Natural killer cell treated with Interleukin-12 subunit alpha and Interleukin-12 subunit beta and Interleukin-15 and Interleukin-18, amount 100 ng/mL, for 72 hours (primary cell): ENCODE results near the gene GLRA3. TPM values are rescaled to one million over a fixed set of nuclear protein-coding genes. Genes with fewer than 3 reads are reported as not detected.
"Not testable (repeated sequence)": the region's sequence is repeated elsewhere in the genome, so short reads cannot be mapped to it uniquely, and the experiment has no call there.

ENCODE experiments used
- ATAC-seq, 2 donors: fragments of 150-1000 bp; cut with Tn5 transposase in 1 of 2; sonication (Bioruptor Pico), chemical (Tn5 transposase) in 1 of 2; 2 replicates each; pipeline ENCODE4 v1.10.0; 2021
- DNase-seq: peaks from one replicate; pipeline ENCODE4 v3.0.0; 2022; ENCODE audit warnings: low spot score
- H3K27ac Mint-ChIP-seq, 2 donors: 1 replicate in 1 of 2; 2 replicates in 1 of 2; pipeline ENCODE4 v1.8.0; 2022; ENCODE audit warnings: mixed read lengths in 2 of 2, mild to moderate bottlenecking in 1 of 2, moderate library complexity in 1 of 2
- H3K27me3 Mint-ChIP-seq, 2 donors: 1 replicate in 1 of 2; 2 replicates in 1 of 2; pipeline ENCODE4 v1.8.0; 2022; ENCODE audit warnings: mixed read lengths in 2 of 2
- H3K36me3 Mint-ChIP-seq: one replicate; pipeline ENCODE4 v1.8.0; 2022; ENCODE audit warnings: mixed read lengths
- H3K4me1 Mint-ChIP-seq, 2 donors: 1 replicate in 1 of 2; 2 replicates in 1 of 2; pipeline ENCODE4 v1.8.0; 2022; ENCODE audit warnings: low read depth in 2 of 2, mixed read lengths in 2 of 2, mild to moderate bottlenecking in 1 of 2
- H3K4me3 Mint-ChIP-seq: one replicate; pipeline ENCODE4 v1.8.0; 2022; ENCODE audit warnings: mixed read lengths
- H3K9me3 Mint-ChIP-seq: 2 replicates; pipeline ENCODE4 v1.8.0; 2022; ENCODE audit warnings: mixed read lengths
- total RNA-seq, 2 donors: library from RNA; stranded (reverse); gene quantifications; one replicate each; pipeline ENCODE4 v1.2.3, GENCODE V29; 2022

The GLRA3 gene
- total RNA-seq, 2 donors from 2014 or later: not detected

- not testable (repeated sequence) for H3K36me3 Mint-ChIP-seq, H3K9me3 Mint-ChIP-seq, DNase-seq, H3K4me1 Mint-ChIP-seq, ATAC-seq, H3K4me3 Mint-ChIP-seq, H3K27me3 Mint-ChIP-seq, H3K27ac Mint-ChIP-seq
Measured at GRCh38 chr4:174778274-174778986, 50.6 kb downstream of the GLRA3 start.

- no peak overlapping the region for H3K27ac Mint-ChIP-seq
- ATAC-seq (no peak), DNase-seq (no peak)
- no peak overlapping the region for H3K4me3 Mint-ChIP-seq
- H3K4me1 Mint-ChIP-seq: no peaks in the 10 kb centered on the region
- no peaks in the 10 kb centered on the region for H3K36me3 Mint-ChIP-seq
- H3K27me3 Mint-ChIP-seq: no peaks in the 10 kb centered on the region
- peaks cover 11% of the 10 kb centered on the region for H3K9me3 Mint-ChIP-seq
Measured at GRCh38 chr4:174775366-174775765, 53.7 kb downstream of the GLRA3 start.

GRCh38 chr4:174764105-174764729, 64.8 kb downstream of the GLRA3 start:
- DNase-seq: no peak
- no peak for ATAC-seq

GRCh38 chr4:174763454-174764104, 65.5 kb downstream of the GLRA3 start:
- DNase-seq (no peak), ATAC-seq (no peak)
- no peaks in the 10 kb centered on the region for H3K27me3 Mint-ChIP-seq
- H3K4me1 Mint-ChIP-seq: no peaks in the 10 kb centered on the region
- no peak overlapping the region for H3K27ac Mint-ChIP-seq
- H3K4me3 Mint-ChIP-seq: no peak overlapping the region
- no peaks in the 10 kb centered on the region for H3K36me3 Mint-ChIP-seq
- H3K9me3 Mint-ChIP-seq: peaks cover 4% of the 10 kb centered on the region

More at GRCh38 chr4:174764105-174764729, 64.8 kb downstream of the GLRA3 start:
- no peaks in the 10 kb centered on the region for H3K27me3 Mint-ChIP-seq
- no peak overlapping the region for H3K27ac Mint-ChIP-seq
- H3K4me3 Mint-ChIP-seq: no peak overlapping the region
- H3K4me1 Mint-ChIP-seq: no peaks in the 10 kb centered on the region
- no peaks in the 10 kb centered on the region for H3K36me3 Mint-ChIP-seq
- H3K9me3 Mint-ChIP-seq: peaks cover 4% of the 10 kb centered on the region

GRCh38 chr4:174761451-174761850, 67.6 kb downstream of the GLRA3 start:
- no peaks in the 10 kb centered on the region for H3K4me1 Mint-ChIP-seq
- no peak for DNase-seq
- no peaks in the 10 kb centered on the region for H3K9me3 Mint-ChIP-seq
- H3K36me3 Mint-ChIP-seq: no peaks in the 10 kb centered on the region
- no peak overlapping the region for H3K4me3 Mint-ChIP-seq
- no peaks in the 10 kb centered on the region for H3K27me3 Mint-ChIP-seq
- H3K27ac Mint-ChIP-seq: no peak overlapping the region
- ATAC-seq: no peak

GRCh38 chr4:174757736-174758135, 71.3 kb downstream of the GLRA3 start:
- Mint-ChIP-seq H3K27me3 (no peaks in the 10 kb centered on the region), H3K9me3 (no peaks in the 10 kb centered on the region), H3K27ac (no peak overlapping the region), H3K4me3 (no peak overlapping the region), H3K4me1 (no peaks in the 10 kb centered on the region), H3K36me3 (no peaks in the 10 kb centered on the region)
- no peak for ATAC-seq
- no peak for DNase-seq

GRCh38 chr4:174753021-174753420, 76.0 kb downstream of the GLRA3 start:
- Mint-ChIP-seq H3K4me3 (no peak overlapping the region), H3K9me3 (peaks cover 3% of the 10 kb centered on the region), H3K27me3 (no peaks in the 10 kb centered on the region), H3K27ac (no peak overlapping the region), H3K36me3 (no peaks in the 10 kb centered on the region), H3K4me1 (no peaks in the 10 kb centered on the region)
- DNase-seq (no peak), ATAC-seq (no peak)

GRCh38 chr4:174752026-174752425, 77.0 kb downstream of the GLRA3 start:
- no peak overlapping the region for H3K4me3 Mint-ChIP-seq
- no peak for ATAC-seq
- H3K9me3 Mint-ChIP-seq: peaks cover 10% of the 10 kb centered on the region
- H3K36me3 Mint-ChIP-seq: no peaks in the 10 kb centered on the region
- no peak for DNase-seq
- no peaks in the 10 kb centered on the region for H3K27me3 Mint-ChIP-seq
- no peaks in the 10 kb centered on the region for H3K4me1 Mint-ChIP-seq
- H3K27ac Mint-ChIP-seq: no peak overlapping the region

- peaks cover 12% of the 10 kb centered on the region for H3K9me3 Mint-ChIP-seq
- ATAC-seq (no peak), DNase-seq (no peak)
- no peaks in the 10 kb centered on the region for H3K36me3 Mint-ChIP-seq
- H3K4me3 Mint-ChIP-seq: no peak overlapping the region
- H3K27ac Mint-ChIP-seq: no peak overlapping the region
- H3K27me3 Mint-ChIP-seq: no peaks in the 10 kb centered on the region
- H3K4me1 Mint-ChIP-seq: no peaks in the 10 kb centered on the region
Measured at GRCh38 chr4:174749091-174749490, 80.0 kb downstream of the GLRA3 start.

- H3K9me3 Mint-ChIP-seq: peaks cover 12% of the 10 kb centered on the region
- H3K4me3 Mint-ChIP-seq: no peak overlapping the region
- H3K36me3 Mint-ChIP-seq: no peaks in the 10 kb centered on the region
- ATAC-seq (no peak), DNase-seq (no peak)
- no peaks in the 10 kb centered on the region for H3K4me1 Mint-ChIP-seq
- no peaks in the 10 kb centered on the region for H3K27me3 Mint-ChIP-seq
- no peak overlapping the region for H3K27ac Mint-ChIP-seq
Measured at GRCh38 chr4:174746710-174747109, 82.3 kb downstream of the GLRA3 start.

GRCh38 chr4:174742561-174742960, 86.5 kb downstream of the GLRA3 start:
- DNase-seq (no peak), ATAC-seq (no peak)
- Mint-ChIP-seq H3K4me1 (no peaks in the 10 kb centered on the region), H3K4me3 (no peak overlapping the region), H3K27ac (no peak overlapping the region), H3K27me3 (no peaks in the 10 kb centered on the region), H3K9me3 (peaks cover 7% of the 10 kb centered on the region), H3K36me3 (no peaks in the 10 kb centered on the region)

GRCh38 chr4:174739576-174739975, 89.5 kb downstream of the GLRA3 start:
- DNase-seq (no peak), ATAC-seq (no peak)
- no peak overlapping the region for H3K4me3 Mint-ChIP-seq
- H3K4me1 Mint-ChIP-seq: no peaks in the 10 kb centered on the region
- no peaks in the 10 kb centered on the region for H3K9me3 Mint-ChIP-seq
- no peak overlapping the region for H3K27ac Mint-ChIP-seq
- no peaks in the 10 kb centered on the region for H3K36me3 Mint-ChIP-seq
- no peaks in the 10 kb centered on the region for H3K27me3 Mint-ChIP-seq

- H3K27ac Mint-ChIP-seq: no peak overlapping the region
- H3K9me3 Mint-ChIP-seq: no peaks in the 10 kb centered on the region
- no peaks in the 10 kb centered on the region for H3K4me1 Mint-ChIP-seq
- ATAC-seq (no peak), DNase-seq (no peak)
- no peaks in the 10 kb centered on the region for H3K27me3 Mint-ChIP-seq
- no peaks in the 10 kb centered on the region for H3K36me3 Mint-ChIP-seq
- no peak overlapping the region for H3K4me3 Mint-ChIP-seq
Measured at GRCh38 chr4:174734181-174734580, 94.9 kb downstream of the GLRA3 start.

GRCh38 chr4:174717828-174718227, 111.2 kb downstream of the GLRA3 start:
- H3K27ac Mint-ChIP-seq: no peak overlapping the region
- H3K4me3 Mint-ChIP-seq: no peak overlapping the region
- ATAC-seq (no peak), DNase-seq (no peak)
- H3K36me3 Mint-ChIP-seq: no peaks in the 10 kb centered on the region
- H3K9me3 Mint-ChIP-seq: no peaks in the 10 kb centered on the region
- no peaks in the 10 kb centered on the region for H3K4me1 Mint-ChIP-seq
- peaks cover 4 to 9% of the 10 kb centered on the region in 2 donors for H3K27me3 Mint-ChIP-seq
